KMS-11 (cell line): ENCODE measurements around the gene CLMP.

Source experiments
- H2AFZ ChIP-seq: fragments of 200-600 bp; sonication (generic); 2 replicates; pipeline ENCODE4 v1.6.1; 2016; ENCODE audit warnings: antibody characterized with exemption, mixed run types, low read depth
- H3K27ac ChIP-seq: fragments of 200-600 bp; sonication (generic); 2 replicates; pipeline ENCODE4 v1.6.1; 2016; ENCODE audit warnings: mild to moderate bottlenecking, mixed run types
- H3K27me3 ChIP-seq: fragments of 200-600 bp; sonication (generic); 2 replicates; pipeline ENCODE4 v1.6.1; 2017; ENCODE audit warnings: mild to moderate bottlenecking, low read depth, mixed run types, moderate library complexity; ENCODE audit not compliant: insufficient read depth
- H3K36me3 ChIP-seq: fragments of 200-600 bp; sonication (generic); 2 replicates; pipeline ENCODE4 v1.6.1; 2017; ENCODE audit warnings: mild to moderate bottlenecking, mixed run types; ENCODE audit not compliant: insufficient read depth
- H3K4me1 ChIP-seq: fragments of 200-600 bp; sonication (generic); 2 replicates; pipeline ENCODE4 v1.6.1; 2016; ENCODE audit warnings: mild to moderate bottlenecking, low read depth, mixed run types; ENCODE audit not compliant: poor library complexity, severe bottlenecking
- H3K4me2 ChIP-seq: fragments of 200-600 bp; sonication (generic); 2 replicates; pipeline ENCODE4 v1.7.0; 2016; ENCODE audit warnings: mild to moderate bottlenecking, mixed run types
- H3K4me3 ChIP-seq: fragments of 200-600 bp; sonication (generic); IDR thresholded peaks from 2 replicates; pipeline ENCODE4 v1.6.1; 2017; ENCODE audit warnings: low read depth, low read length, mixed read lengths; ENCODE audit not compliant: insufficient read depth
- H3K79me2 ChIP-seq: fragments of 200-600 bp; sonication (generic); 2 replicates; pipeline ENCODE4 v1.6.1; 2016; ENCODE audit warnings: low read depth, mixed run types; ENCODE audit not compliant: insufficient read depth
- H3K9ac ChIP-seq: fragments of 200-600 bp; sonication (generic); 2 replicates; pipeline ENCODE4 v1.6.1; 2016; ENCODE audit warnings: mild to moderate bottlenecking, mixed run types
- H4K20me1 ChIP-seq: fragments of 200-600 bp; sonication (generic); 2 replicates; pipeline ENCODE4 v1.6.1; 2016; ENCODE audit warnings: mild to moderate bottlenecking, mixed run types; ENCODE audit not compliant: insufficient read depth
- TF ChIP-seq, protein P1 (sequence below): fragments of 200-600 bp; sonication (generic); conservative IDR thresholded peaks from 2 replicates; pipeline ENCODE4 v1.6.1; 2017; ENCODE audit warnings: low read depth, mild to moderate bottlenecking, antibody characterized with exemption, low read length, moderate library complexity, mixed read lengths

Gene CLMP

DNA sequence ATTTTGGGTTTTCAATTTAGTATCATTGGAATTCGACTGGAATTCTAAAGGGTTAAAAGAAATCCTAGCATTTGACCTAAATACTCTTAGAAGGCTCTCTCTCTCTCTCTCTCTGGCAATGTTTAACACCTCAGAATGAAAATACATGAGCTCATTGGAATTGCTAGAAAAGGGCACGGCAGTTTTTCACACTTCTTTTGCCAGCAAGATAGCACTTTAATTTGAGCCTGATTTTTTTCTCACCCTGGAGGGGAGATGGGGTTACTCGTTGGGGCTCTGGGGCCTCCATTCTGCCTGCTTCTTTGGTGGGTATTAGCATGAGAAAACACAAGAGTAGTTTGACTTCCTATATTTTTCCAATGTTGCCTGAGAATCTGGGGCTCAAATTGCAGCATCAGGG, 22.8 kb upstream of the CLMP start:
- Histone ChIP-seq H2AFZ (no peak overlapping the region), H3K36me3 (no peaks in the 10 kb centered on the region), H4K20me1 (no peaks in the 10 kb centered on the region), H3K4me2 (no peak overlapping the region), H3K9ac (no peak overlapping the region), H3K4me1 (no peaks in the 10 kb centered on the region), H3K4me3 (no peak overlapping the region), H3K27ac (no peak overlapping the region), H3K79me2 (no peaks in the 10 kb centered on the region), H3K27me3 (no peaks in the 10 kb centered on the region)
- TF ChIP-seq, protein P1, sequence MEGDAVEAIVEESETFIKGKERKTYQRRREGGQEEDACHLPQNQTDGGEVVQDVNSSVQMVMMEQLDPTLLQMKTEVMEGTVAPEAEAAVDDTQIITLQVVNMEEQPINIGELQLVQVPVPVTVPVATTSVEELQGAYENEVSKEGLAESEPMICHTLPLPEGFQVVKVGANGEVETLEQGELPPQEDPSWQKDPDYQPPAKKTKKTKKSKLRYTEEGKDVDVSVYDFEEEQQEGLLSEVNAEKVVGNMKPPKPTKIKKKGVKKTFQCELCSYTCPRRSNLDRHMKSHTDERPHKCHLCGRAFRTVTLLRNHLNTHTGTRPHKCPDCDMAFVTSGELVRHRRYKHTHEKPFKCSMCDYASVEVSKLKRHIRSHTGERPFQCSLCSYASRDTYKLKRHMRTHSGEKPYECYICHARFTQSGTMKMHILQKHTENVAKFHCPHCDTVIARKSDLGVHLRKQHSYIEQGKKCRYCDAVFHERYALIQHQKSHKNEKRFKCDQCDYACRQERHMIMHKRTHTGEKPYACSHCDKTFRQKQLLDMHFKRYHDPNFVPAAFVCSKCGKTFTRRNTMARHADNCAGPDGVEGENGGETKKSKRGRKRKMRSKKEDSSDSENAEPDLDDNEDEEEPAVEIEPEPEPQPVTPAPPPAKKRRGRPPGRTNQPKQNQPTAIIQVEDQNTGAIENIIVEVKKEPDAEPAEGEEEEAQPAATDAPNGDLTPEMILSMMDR, result no peak

- H4K20me1 ChIP-seq, result no peaks in the 10 kb centered on the region
- no peak overlapping the region for H2AFZ ChIP-seq
- H3K4me1 ChIP-seq, result no peaks in the 10 kb centered on the region
- H3K4me3 ChIP-seq, result no peak overlapping the region
- TF ChIP-seq, protein P1, result no peak
- H3K4me2 ChIP-seq, result no peak overlapping the region
- no peak overlapping the region for H3K27ac ChIP-seq
- H3K27me3 ChIP-seq, result no peaks in the 10 kb centered on the region
- H3K36me3 ChIP-seq, result no peaks in the 10 kb centered on the region
- no peaks in the 10 kb centered on the region for H3K79me2 ChIP-seq
- no peak overlapping the region for H3K9ac ChIP-seq
These were observed 21.2 kb upstream of the CLMP start for GRCh38 chr11:123216249-123216648.

DNA sequence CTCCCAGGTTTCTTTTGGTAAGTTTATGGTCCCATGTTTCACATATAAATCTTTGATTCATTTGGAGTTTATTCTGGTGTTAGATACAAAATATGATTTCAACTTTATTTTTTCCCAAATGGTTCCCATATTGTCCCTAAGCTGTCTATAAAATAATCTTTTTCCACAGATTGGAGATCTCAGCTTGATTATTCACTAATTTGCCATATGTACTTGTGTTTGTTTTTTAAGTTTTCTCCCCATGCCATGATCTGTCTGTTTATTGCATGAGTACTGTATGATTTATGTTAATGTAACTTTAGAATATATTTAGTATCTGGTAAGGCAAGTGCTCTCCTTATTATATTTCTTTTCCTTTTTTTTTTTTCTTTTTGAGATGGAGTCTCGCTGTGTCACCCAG, 19.9 kb upstream of the CLMP start:
- no peak overlapping the region for H3K4me3 ChIP-seq
- H3K4me1 ChIP-seq, result no peaks in the 10 kb centered on the region
- H3K79me2 ChIP-seq, result no peaks in the 10 kb centered on the region
- H3K9ac ChIP-seq, result no peak overlapping the region
- no peak overlapping the region for H3K4me2 ChIP-seq
- TF ChIP-seq, protein P1, result no peak
- no peak overlapping the region for H2AFZ ChIP-seq
- H3K27me3 ChIP-seq, result no peaks in the 10 kb centered on the region
- H3K27ac ChIP-seq, result no peak overlapping the region
- H3K36me3 ChIP-seq, result no peaks in the 10 kb centered on the region
- H4K20me1 ChIP-seq, result no peaks in the 10 kb centered on the region

- no peaks in the 10 kb centered on the region for H3K4me1 ChIP-seq
- no peak overlapping the region for H3K4me2 ChIP-seq
- no peak overlapping the region for H3K9ac ChIP-seq
- H3K79me2 ChIP-seq, result no peaks in the 10 kb centered on the region
- H3K36me3 ChIP-seq, result no peaks in the 10 kb centered on the region
- H2AFZ ChIP-seq, result no peak overlapping the region
- H3K27me3 ChIP-seq, result no peaks in the 10 kb centered on the region
- no peaks in the 10 kb centered on the region for H4K20me1 ChIP-seq
- TF ChIP-seq, protein P1, result no peak
- H3K27ac ChIP-seq, result no peak overlapping the region
- H3K4me3 ChIP-seq, result no peak overlapping the region
These were observed 19.3 kb upstream of the CLMP start for GRCh38 chr11:123214396-123214795.

GRCh38 chr11:123213307-123213771, 18.3 kb upstream of the CLMP start:
- Histone ChIP-seq H3K27ac (no peak overlapping the region), H4K20me1 (no peaks in the 10 kb centered on the region), H3K4me2 (no peak overlapping the region), H3K36me3 (no peaks in the 10 kb centered on the region), H2AFZ (no peak overlapping the region), H3K27me3 (no peaks in the 10 kb centered on the region), H3K4me1 (no peaks in the 10 kb centered on the region), H3K79me2 (no peaks in the 10 kb centered on the region), H3K9ac (no peak overlapping the region), H3K4me3 (no peak overlapping the region)
- TF ChIP-seq, protein P1, result no peak
